Ishikawa (cell line): ENCODE data around the gene FAM171A2.

Source experiments
- EP300 ChIP-seq: IDR thresholded peaks from 2 replicates; pipeline ENCODE4 v1.6.1; 2012; ENCODE audit warnings: borderline replicate concordance
- NFIC ChIP-seq: IDR thresholded peaks from 2 replicates; pipeline ENCODE4 v1.6.1; 2012
- TF ChIP-seq, protein P1 (sequence below): IDR thresholded peaks from 2 replicates; pipeline ENCODE4 v1.6.1; 2012
- TF ChIP-seq, protein P2 (sequence below): IDR thresholded peaks from 2 replicates; pipeline ENCODE4 v1.6.1; 2012; ENCODE audit warnings: low read depth, mild to moderate bottlenecking

FAM171A2 gene

DNA sequence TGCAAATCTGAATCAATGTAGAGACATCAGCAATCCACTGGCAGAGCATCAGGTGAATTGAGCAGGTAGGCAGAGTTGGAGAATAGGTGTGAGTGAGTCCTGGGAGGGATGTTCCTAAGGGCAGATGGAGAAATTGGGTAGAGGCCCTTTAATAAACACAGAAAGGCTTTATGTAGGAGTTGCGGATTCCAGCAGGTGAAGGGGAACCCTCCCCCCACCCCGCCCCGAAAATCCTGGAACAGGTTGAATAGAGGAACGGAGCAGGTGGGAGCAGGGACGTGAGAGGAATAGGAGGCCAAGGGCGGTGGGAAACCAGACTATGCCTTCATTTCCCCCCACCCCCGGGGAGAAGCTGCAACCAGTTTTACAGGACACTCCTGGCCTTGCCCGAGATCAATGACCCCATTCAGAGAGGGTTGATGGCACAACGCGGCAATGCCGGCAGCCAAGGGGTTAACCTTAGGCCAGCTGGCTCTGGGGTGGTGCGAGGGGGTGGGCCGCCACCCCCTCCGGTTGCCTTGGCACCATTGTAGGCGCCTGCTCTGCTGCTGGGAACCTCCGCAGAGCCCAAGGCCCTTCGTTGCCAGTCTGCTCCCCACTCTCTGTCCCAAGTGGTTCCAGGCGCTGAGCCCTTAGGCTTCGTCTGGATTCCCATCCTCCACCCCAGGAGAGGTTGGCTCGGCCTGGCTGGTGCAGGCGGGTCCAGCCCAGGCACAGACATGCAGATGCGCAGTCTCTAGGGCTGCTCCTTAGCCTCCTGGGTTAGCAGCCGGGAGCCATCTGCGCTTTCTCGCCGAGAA, 56.1 kb downstream of the FAM171A2 start:
- TF ChIP-seq NFIC = peak; percentile 27
- TF ChIP-seq, protein P1, sequence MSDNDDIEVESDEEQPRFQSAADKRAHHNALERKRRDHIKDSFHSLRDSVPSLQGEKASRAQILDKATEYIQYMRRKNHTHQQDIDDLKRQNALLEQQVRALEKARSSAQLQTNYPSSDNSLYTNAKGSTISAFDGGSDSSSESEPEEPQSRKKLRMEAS = peak; percentile 73; the same call in 1 of the 2 replicates
- TF ChIP-seq, protein P2, sequence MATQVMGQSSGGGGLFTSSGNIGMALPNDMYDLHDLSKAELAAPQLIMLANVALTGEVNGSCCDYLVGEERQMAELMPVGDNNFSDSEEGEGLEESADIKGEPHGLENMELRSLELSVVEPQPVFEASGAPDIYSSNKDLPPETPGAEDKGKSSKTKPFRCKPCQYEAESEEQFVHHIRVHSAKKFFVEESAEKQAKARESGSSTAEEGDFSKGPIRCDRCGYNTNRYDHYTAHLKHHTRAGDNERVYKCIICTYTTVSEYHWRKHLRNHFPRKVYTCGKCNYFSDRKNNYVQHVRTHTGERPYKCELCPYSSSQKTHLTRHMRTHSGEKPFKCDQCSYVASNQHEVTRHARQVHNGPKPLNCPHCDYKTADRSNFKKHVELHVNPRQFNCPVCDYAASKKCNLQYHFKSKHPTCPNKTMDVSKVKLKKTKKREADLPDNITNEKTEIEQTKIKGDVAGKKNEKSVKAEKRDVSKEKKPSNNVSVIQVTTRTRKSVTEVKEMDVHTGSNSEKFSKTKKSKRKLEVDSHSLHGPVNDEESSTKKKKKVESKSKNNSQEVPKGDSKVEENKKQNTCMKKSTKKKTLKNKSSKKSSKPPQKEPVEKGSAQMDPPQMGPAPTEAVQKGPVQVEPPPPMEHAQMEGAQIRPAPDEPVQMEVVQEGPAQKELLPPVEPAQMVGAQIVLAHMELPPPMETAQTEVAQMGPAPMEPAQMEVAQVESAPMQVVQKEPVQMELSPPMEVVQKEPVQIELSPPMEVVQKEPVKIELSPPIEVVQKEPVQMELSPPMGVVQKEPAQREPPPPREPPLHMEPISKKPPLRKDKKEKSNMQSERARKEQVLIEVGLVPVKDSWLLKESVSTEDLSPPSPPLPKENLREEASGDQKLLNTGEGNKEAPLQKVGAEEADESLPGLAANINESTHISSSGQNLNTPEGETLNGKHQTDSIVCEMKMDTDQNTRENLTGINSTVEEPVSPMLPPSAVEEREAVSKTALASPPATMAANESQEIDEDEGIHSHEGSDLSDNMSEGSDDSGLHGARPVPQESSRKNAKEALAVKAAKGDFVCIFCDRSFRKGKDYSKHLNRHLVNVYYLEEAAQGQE = no peak

DNA sequence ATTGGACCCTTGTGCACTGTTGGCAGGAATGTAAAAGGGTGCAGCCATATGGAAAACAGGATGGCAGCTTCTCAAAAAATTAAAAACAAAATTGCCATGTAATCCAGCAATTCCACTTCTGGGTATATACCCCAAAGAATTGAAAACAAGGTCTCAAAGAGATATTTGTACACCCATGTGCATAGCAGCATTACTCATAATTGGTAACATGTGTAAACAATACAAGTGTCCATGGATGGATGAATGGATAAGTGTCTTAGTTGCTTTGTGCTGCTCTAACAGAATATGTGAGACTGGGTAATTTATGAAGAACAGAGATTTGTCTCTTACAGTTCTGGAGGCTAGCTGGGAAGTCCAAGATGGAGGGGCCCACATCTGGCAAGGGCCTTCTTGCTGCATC, 59.0 kb downstream of the FAM171A2 start:
- no peak for TF ChIP-seq EP300
- TF ChIP-seq, protein P1 = no peak
